Measurements from ENCODE around the gene FDXR. TPM values are rescaled to one million over a fixed set of nuclear protein-coding genes. Genes with fewer than 3 reads are reported as not detected.

FDXR gene
- total RNA-seq, 1 donor from 2014 or later: 5.5 TPM

DNA sequence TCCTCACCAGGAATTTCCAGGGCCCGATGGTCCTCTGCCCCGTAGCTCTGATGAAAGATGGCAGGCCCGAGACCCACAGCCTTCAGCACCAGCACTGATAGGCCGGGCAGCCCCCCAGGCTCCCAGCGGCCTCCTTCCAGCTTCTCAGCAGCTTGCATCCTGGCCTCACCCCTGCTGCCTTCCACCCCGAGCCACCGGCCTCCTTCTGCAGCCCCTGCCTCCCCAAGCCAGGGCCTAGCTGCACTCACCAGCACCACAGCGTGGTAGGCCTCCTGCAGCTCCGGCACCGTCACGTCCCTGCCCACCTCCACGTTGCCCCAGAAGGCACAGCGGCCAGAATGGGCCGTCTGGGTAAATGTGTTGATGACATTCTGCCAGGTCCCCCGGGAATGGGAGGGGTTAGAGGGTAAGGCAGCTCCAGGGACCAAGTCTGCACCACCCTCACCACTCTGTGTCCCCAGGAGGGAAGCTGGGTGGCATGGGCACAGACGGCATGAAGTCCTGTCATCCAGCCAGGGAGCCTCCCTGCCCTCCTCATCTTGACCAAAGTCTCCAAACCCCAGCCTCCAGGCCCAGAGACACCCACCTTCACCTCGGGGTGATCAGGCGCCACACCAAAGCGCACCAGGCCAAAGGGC, 6.5 kb downstream of the FDXR start:
- no peak for DNase-seq
- Mint-ChIP-seq H3K9me3 (no peaks in the 10 kb centered on the region), H3K36me3 (ENCODE audit: low read depth) (no peaks in the 10 kb centered on the region), H3K27me3 (peaks cover 8% of the 10 kb centered on the region), H3K27ac (no peak overlapping the region), H3K4me1 (peaks cover 13% of the 10 kb centered on the region), H3K4me3 (no peak overlapping the region)
- POLR2A ChIA-PET: interaction anchor here (0.5 to 1.4 kb wide), 3 partner anchors 20 to 140 kb away, joined by 3 to 5 read pairs (median 5); no protein-coding TSS in a partner anchor
- intact Hi-C loops (cut with micrococcal nuclease): no loop called here
- TF ChIP-seq, protein P1, sequence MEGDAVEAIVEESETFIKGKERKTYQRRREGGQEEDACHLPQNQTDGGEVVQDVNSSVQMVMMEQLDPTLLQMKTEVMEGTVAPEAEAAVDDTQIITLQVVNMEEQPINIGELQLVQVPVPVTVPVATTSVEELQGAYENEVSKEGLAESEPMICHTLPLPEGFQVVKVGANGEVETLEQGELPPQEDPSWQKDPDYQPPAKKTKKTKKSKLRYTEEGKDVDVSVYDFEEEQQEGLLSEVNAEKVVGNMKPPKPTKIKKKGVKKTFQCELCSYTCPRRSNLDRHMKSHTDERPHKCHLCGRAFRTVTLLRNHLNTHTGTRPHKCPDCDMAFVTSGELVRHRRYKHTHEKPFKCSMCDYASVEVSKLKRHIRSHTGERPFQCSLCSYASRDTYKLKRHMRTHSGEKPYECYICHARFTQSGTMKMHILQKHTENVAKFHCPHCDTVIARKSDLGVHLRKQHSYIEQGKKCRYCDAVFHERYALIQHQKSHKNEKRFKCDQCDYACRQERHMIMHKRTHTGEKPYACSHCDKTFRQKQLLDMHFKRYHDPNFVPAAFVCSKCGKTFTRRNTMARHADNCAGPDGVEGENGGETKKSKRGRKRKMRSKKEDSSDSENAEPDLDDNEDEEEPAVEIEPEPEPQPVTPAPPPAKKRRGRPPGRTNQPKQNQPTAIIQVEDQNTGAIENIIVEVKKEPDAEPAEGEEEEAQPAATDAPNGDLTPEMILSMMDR (IDR thresholded peaks at IDR 0.05): no peak
- no peak for ATAC-seq (ENCODE audit: low read depth)
- CTCF ChIA-PET: interaction anchor here (0.6 to 8.1 kb wide), 7 partner anchors 23 to 209 kb away, joined by 3 to 95 read pairs (median 6); no protein-coding TSS in a partner anchor

DNA sequence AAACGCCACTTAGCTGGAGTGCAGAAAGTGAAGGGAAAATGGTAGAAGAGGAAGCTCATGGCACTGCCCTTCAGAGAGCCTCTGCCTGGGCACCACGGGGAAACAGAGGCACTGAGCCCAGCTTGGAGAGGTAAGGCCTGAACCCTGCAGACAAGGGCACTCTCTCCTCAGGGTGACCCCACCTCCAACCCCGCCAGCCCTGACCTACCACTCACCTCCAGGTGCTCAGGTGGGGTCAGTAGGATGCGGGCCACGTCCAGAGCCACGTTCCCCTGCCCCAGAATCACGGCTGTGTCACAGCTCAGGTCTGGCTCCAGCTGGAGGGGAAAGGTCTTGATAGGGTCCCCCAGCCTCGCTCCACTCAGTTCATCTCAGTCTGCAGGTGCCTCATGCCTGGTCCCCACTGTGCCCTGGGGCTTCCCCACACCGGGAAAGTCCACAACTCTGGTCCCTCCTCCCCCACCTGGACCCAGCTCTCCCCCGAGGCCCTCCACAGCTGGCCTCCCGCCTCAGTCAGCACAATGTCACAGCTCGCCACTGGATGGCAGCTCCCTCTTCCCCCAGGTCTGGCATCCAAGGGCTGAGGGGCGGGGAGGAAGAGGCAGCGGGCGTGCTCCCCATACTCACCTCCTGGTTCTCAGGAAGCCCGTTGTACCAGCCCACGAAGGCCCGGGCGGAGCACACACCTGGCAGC, 7.1 kb downstream of the FDXR start:
- TF ChIP-seq, protein P1 (IDR thresholded peaks at IDR 0.05): no peak
- POLR2A ChIA-PET: interaction anchor here (0.5 to 1.4 kb wide), 3 partner anchors 20 to 141 kb away, joined by 3 to 5 read pairs (median 5); no protein-coding TSS in a partner anchor
- DNase-seq (no peak), ATAC-seq (ENCODE audit: low read depth) (no peak)
- CTCF ChIA-PET: interaction anchor here (0.8 to 8.1 kb wide), 10 partner anchors 8 to 209 kb away, joined by 3 to 95 read pairs (median 5); no protein-coding TSS in a partner anchor
- Mint-ChIP-seq H3K4me1 (peaks cover 18% of the 10 kb centered on the region), H3K36me3 (ENCODE audit: low read depth) (no peaks in the 10 kb centered on the region), H3K27ac (no peak overlapping the region), H3K27me3 (peaks cover 8% of the 10 kb centered on the region), H3K9me3 (no peaks in the 10 kb centered on the region), H3K4me3 (no peak overlapping the region)
- intact Hi-C loops (cut with micrococcal nuclease): no loop called here

DNA sequence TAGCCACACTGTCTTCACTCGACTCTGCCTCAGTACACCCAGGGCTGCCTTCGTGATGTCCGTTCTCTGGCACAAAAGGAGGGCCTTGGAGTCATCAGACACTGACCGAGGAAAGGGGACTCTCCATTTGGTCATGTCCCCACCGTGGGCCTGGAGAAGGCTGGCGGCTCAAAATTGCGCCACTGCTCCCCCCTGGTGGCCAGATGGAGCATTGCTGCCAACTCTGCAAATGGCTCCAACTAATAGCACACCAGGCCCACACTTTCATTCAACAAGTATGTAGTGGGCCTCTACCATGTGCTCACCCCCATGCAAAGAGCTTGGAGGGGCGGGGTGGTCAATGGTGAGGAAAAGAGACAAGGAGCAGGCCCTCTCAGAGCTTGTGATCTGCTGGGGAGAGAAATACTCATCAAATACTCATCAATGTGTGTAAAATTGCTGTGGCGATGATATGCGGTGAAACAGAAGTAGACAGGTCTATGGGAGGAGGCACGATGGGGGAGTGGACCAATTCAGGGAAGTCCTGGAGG, 7.9 kb downstream of the FDXR start:
- no peak overlapping the region for H3K4me3 Mint-ChIP-seq
- H3K27ac Mint-ChIP-seq: no peak overlapping the region
- TF ChIP-seq, protein P1 (IDR thresholded peaks at IDR 0.05): no peak
- ATAC-seq (ENCODE audit: low read depth): peak; percentile 76
- intact Hi-C loops (cut with micrococcal nuclease): loop anchor here (5.0 kb wide), 1 partner anchor 298 kb away; the partner anchor contains the start of gene CD300H
- no peaks in the 10 kb centered on the region for H3K36me3 Mint-ChIP-seq (ENCODE audit: low read depth)
- POLR2A ChIA-PET: no interaction called here
- peak; percentile 69 for DNase-seq
- no peaks in the 10 kb centered on the region for H3K9me3 Mint-ChIP-seq
- H3K4me1 Mint-ChIP-seq: peaks cover 25% of the 10 kb centered on the region
- CTCF ChIA-PET: interaction anchor here (0.9 to 8.1 kb wide), 7 partner anchors 8 to 208 kb away, joined by 3 to 95 read pairs (median 8); no protein-coding TSS in a partner anchor
- peaks cover 11% of the 10 kb centered on the region for H3K27me3 Mint-ChIP-seq

DNA sequence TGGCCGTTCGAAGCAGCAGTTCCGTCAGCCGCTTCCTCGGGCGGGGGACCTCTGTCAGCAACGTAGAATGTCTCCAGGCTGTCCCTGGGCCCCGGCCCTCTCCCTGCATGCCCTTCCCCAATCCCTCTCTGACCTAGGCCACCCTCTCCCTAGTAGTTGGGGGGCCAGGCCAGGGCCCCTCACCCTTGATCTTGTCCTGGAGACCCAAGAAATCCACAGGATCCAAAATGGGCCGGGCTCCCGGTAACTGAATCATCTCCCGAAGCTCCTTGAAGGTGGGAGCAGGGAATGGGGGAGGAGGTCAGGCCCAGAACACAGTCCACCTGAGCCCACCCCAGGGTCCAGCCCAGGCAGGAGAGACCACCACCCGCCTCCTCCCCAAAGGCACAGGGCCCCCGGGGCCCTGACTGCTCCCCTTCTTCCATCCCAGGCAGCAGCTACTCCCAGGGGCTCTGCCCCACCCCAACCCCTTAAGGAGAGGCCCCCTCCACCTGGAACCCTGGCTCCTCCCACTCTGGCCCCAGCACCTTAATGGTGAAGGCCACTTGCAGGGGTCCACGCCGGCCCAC, 8.4 kb downstream of the FDXR start:
- Mint-ChIP-seq H3K9me3 (no peaks in the 10 kb centered on the region), H3K36me3 (ENCODE audit: low read depth) (no peaks in the 10 kb centered on the region), H3K27ac (no peak overlapping the region), H3K4me3 (no peak overlapping the region), H3K27me3 (peaks cover 11% of the 10 kb centered on the region), H3K4me1 (peaks cover 25% of the 10 kb centered on the region)
- DNase-seq: no peak
- ChIA-PET POLR2A (interaction anchor here (4.7 kb wide), 1 partner anchor 9 kb away, joined by 28 read pairs; the partner anchor contains the start of gene FDXR), CTCF (interaction anchor here (0.9 to 8.1 kb wide), 4 partner anchors 9 to 207 kb away, joined by 4 to 95 read pairs (median 32); no protein-coding TSS in a partner anchor)
- no peak for ATAC-seq (ENCODE audit: low read depth)
- intact Hi-C loops (cut with micrococcal nuclease): loop anchor here (5.0 kb wide), 1 partner anchor 297 kb away; the partner anchor contains the start of gene CD300H
- TF ChIP-seq, protein P1 (IDR thresholded peaks at IDR 0.05): no peak

Measured in activated B cell treated with CpG ODN at 0.5 μM for 24 hours (primary cell).